Left renal cortex interstitium (tissue), 4 donors: ENCODE measurements around the gene MIPOL1. TPM values are rescaled to one million over a fixed set of nuclear protein-coding genes. Genes with fewer than 3 reads are reported as not detected.
"Not testable (repeated sequence)": the region's sequence is repeated elsewhere in the genome, so short reads cannot be mapped to it uniquely, and the experiment has no call there.

ENCODE experiments used
- DNase-seq, 4 donors: peaks; one replicate each; pipeline ENCODE4 v3.0.0-alpha.2; 2013; ENCODE audit warnings: low read depth in 4 of 4, low spot score in 2 of 4, missing footprints in 1 of 4
- polyA plus RNA-seq, 4 donors: library from polyadenylated mRNA; unstranded; fragments of 120-200 nt; gene quantifications; one replicate each; pipeline ENCODE4 v1.2.1, GENCODE V29; 2013; ENCODE audit not compliant: insufficient read length in 4 of 4

Gene MIPOL1
- polyA plus RNA-seq, 4 donors, result 10.4 to 12.8 (median 11.7) TPM

DNA sequence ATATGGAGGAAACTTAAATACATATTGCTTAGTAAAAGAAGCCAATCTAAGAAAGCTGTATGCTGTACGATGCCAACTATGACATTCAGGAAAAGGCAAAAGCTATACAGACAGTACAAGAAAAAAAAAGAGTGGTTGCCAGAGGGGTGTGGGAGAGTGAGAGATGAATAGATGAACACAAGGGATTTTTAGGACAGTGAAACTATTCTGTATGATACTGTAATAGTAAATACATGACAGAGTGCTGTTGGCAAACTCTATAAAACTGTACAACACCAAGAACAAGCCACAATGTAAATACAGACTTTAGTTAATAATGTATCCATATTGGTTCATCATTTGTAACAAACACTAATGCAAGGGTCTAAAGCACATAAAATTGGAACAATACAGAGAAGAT is 10.9 kb upstream of the MIPOL1 start:
- no peak for DNase-seq

- no peak for DNase-seq
Observed at GRCh38 chr14:37187294-37187693, 10.4 kb upstream of the MIPOL1 start.

GRCh38 chr14:37187840-37188577 is 9.7 kb upstream of the MIPOL1 start:
- not testable (repeated sequence) for DNase-seq

- DNase-seq, result not testable (repeated sequence)
Observed at GRCh38 chr14:37189733-37190132, 8.0 kb upstream of the MIPOL1 start.

DNA sequence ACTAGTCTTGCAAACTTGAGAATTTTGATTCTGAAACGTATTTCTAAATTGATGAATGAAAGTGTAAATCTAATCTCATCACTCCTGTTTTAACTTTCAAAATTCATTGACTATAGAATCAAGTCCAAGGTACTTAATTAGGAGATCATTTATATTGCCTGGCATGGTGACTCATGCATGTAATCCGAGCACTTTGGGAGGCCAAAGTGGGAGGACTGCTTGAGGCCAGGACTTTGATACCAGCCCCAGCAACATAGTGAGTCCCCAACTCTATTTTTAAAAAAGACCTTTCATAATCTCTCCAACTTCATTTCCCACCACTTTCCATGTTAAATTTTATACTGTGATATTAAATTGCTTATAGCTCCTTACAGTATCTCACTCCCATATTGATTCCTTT is 3.0 kb upstream of the MIPOL1 start:
- DNase-seq, result no peak

DNA sequence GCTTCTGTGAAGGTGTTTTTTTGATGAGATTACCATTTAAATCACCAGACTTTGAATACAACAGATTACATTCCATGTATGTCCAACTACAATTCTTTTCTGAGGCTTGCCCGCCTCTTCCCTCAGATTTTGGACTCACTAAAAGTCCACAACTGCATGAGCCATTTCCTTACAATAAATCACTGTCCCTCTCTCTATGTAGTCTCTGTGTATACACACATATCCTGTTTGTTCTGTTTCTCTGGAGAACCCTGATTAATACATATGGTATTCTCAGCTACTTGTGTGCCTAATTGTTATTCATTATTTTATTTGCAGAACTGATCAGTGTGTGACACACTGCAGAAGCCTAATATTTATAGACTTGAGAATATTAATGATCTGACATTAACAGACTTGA is 2.4 kb upstream of the MIPOL1 start:
- no peak for DNase-seq

DNA sequence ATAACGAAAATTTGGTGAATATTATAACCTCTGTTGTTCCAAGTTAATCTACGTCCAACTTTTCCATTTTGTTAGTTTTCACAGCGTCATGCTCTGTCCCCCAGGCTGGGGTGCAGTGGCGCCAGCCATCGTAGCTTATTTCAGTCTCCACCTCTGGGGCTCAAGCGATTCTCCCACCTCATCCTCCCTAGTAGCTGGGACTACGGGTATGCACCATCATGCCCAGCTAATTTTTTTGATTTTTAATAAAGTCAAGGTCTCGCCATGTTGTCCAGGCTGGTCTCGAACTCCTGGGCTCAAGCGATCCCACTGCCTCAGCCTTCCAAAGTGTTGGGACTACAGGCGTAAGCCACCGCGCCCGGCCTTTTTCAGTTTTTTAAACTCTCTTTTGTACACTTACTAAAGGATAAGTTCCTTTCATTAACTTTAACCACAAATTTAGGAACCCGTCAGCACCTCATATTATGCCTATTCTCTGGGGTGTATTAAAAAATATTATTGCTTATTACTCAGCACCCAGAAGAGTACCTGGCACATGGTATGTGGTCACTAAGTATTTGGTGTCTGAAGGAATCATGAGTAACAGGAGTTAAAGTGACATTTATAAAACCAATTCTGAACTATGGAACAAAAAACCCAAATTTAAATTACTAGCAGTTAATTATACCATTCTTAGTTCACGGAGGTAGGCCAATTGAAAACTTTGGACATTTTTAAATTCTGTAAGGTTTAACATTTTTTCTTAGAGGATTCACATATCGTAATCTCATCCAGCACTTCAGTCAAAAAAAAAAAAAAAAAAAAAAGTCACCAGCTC is 925 bp upstream of the MIPOL1 start:
- no peak for DNase-seq

DNA sequence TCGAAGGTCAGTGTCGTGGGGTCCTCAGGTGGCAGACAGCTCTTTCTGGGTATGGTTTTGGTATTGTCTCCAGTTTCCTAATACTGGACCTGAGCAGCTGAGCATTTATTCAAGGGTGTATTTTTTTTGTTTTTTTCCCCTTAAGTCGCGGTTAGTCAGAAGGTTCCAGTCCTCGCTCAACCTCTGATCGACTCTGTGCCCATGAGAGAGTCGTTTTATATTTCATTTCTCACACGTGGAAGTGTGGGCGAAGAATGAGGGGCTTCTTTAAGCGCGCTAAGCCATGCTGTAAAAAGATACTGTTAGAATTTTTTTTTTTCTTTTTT is 499 bp downstream of the MIPOL1 start:
- DNase-seq, result peak in 2 of 4 donors; percentile 21 to 45

- DNase-seq, result no peak
Observed at GRCh38 chr14:37198907-37199306, 1.2 kb downstream of the MIPOL1 start.

DNA sequence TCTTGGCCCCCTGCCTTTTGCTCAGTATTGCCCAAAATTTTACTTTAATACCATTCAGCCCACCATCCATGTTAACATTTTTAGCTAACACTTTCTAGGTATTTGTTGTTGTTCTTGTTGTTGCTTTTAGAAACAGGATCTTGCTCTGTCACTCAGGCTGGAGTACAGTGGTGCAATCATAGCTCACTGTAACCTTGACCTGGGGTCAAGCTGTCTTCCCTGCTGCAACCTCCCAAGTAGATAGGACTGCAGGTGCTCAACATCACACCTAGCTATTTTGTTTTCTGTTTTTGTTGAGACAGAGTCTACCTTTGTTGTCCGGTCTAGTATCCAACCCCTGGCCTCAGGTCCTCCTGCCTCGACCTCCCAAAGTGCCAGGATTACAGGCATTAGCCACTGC is 4.0 kb downstream of the MIPOL1 start:
- no peak for DNase-seq

- DNase-seq, result no peak
Observed at GRCh38 chr14:37202265-37202664, 4.5 kb downstream of the MIPOL1 start.

DNA sequence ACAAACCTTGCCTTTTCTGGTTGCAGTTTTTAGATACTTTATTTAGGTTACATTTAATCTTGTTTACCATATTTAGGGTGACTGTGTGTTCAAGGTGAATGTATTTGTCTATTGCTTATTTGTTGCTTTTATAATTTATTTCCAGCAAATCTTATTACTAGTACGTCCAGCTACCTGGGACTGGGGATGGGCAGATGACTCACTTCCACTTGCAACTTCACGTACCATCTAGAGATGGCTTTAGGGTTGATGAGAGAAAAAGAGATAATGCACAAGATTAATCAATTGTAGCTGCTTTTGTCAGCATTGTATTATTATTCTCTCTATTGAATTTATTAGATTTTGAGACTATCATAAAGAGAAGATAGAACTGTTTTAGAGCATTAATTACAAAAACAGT is 5.1 kb downstream of the MIPOL1 start:
- DNase-seq, result no peak

- DNase-seq, result no peak
Observed at GRCh38 chr14:37203423-37203822, 5.7 kb downstream of the MIPOL1 start.

DNA sequence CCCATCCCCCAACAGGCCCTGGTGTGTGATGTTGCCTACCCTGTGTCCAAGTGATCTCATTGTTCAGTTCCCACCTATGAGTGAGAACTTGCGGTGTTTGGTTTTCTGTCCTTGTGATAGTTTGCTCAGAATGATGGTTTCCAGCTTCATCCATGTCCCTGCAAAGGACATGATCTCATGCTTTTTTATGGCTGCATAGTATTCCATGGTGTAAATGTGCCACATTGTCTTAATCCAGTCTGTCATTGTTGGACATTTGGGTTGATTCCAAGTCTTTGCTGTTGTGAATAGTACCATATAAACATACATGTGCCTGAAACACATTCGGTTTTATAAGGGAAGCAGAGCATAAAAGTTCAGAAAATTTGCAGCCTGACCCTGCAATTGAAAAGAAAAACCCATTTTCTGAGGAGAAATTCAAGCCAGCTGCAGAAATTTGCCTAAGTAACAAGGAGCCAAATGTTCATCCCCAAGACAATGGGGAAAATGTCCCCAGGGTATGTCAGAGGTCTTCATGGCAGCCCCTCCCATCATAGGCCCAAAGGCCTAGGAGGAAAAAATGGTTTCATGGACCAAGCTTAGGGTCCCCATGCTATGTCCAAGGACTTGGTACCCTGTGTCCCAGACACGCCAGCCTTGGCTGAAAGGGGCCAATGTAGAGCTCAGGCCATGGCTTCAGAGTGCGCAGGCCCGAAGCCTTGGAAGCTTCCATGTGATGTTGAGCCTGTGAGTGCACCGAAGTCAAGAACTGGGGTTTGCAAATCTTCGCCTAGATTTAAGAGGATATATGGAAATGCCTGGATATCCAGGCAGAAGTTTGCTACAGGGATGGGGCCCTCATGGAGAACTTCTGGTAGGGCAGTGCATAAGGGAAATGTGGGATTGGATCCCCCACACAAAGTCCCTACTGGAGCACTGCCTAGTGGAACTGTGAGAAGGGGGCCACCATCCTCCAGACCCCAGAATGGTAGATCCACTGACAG is 8.2 kb downstream of the MIPOL1 start:
- DNase-seq, result not testable (repeated sequence)

DNA sequence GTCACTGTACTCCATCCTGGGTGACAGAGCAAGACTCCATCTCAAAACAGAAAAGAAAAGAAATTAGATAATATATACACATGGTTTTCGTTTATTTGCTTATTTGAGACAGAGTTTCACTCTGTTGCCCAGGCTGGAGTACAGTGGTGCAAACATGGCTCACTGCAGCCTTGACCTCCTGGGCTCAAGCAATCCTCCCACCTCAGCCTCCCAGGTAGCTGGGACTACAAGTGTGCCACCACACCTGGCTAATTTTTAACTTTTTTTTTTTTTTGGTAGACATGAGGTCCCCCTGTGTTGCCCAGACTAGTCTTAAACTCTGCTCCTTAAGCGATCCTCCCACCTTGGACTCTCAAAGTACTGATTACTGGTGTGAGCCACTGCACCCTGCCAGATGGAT is 11.9 kb downstream of the MIPOL1 start:
- DNase-seq, result not testable (repeated sequence)

- no peak for DNase-seq
Observed at GRCh38 chr14:37210448-37210847, 12.7 kb downstream of the MIPOL1 start.

DNA sequence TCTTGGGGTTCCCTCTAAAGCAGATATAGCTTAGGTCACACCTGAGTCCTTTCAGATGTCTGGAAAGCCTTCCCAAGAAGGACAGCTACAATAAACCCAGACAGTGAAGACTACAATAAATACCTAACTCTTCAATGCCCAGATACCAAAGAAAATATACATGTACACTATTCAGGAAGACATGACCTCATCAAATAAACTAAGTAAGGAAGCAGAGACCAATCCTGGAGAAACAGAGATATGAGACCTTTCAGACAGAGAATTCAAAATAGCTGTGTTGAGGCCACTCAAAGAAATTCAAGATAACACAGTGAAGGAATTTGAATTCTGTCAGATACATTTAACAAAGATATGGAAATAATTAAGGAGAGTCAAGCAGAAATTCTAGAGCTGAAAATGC is 15.3 kb downstream of the MIPOL1 start:
- DNase-seq, result no peak

GRCh38 chr14:37215345-37215744 is 17.6 kb downstream of the MIPOL1 start:
- DNase-seq, result no peak

GRCh38 chr14:37221073-37221472 is 23.3 kb downstream of the MIPOL1 start:
- DNase-seq, result no peak

DNA sequence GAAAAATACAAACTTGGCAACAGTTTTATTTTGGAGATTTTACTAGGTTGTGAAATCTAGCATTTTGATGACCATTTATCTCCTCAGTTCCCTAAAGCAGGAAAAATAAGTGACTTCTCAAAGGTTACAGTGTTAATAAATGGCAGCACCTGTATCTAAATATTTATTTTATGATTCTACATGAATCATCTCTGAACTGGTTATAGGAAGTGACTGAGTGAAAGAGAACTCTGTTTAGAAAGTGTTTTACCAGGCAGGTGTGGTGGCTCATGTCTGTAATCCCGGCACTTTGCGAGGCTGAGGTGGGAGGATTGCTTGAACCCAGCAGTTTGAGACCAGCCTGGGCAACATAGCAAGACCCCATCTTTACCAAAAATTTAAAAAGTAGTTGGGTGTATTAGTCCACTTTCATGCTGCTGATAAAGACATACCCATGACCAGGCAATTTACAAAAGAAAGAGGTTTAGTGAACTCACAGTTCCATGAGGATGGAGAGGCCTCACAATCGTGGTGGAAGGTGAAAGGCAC is 26.3 kb downstream of the MIPOL1 start:
- no peak for DNase-seq

GRCh38 chr14:37225668-37226067 is 27.9 kb downstream of the MIPOL1 start:
- DNase-seq, result not testable (repeated sequence)
